ENCODE data around the gene MMP24OS.

MMP24OS gene

DNA sequence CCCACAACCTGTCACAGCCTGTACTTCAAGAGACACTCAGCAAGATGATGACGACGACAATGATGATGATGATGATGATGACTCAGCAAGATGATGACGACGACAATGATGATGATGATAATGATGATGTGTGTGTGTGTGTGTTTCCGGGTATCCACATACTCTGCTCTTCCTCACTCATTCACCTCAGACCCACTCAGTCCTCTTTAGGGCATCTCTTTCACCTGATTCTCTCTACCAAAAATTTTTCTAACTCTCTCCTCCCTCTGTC lies 7.8 kb upstream of the MMP24OS start:
- TF ChIP-seq, protein P1, sequence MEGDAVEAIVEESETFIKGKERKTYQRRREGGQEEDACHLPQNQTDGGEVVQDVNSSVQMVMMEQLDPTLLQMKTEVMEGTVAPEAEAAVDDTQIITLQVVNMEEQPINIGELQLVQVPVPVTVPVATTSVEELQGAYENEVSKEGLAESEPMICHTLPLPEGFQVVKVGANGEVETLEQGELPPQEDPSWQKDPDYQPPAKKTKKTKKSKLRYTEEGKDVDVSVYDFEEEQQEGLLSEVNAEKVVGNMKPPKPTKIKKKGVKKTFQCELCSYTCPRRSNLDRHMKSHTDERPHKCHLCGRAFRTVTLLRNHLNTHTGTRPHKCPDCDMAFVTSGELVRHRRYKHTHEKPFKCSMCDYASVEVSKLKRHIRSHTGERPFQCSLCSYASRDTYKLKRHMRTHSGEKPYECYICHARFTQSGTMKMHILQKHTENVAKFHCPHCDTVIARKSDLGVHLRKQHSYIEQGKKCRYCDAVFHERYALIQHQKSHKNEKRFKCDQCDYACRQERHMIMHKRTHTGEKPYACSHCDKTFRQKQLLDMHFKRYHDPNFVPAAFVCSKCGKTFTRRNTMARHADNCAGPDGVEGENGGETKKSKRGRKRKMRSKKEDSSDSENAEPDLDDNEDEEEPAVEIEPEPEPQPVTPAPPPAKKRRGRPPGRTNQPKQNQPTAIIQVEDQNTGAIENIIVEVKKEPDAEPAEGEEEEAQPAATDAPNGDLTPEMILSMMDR (IDR thresholded peaks at IDR 0.05), result no peak

DNA sequence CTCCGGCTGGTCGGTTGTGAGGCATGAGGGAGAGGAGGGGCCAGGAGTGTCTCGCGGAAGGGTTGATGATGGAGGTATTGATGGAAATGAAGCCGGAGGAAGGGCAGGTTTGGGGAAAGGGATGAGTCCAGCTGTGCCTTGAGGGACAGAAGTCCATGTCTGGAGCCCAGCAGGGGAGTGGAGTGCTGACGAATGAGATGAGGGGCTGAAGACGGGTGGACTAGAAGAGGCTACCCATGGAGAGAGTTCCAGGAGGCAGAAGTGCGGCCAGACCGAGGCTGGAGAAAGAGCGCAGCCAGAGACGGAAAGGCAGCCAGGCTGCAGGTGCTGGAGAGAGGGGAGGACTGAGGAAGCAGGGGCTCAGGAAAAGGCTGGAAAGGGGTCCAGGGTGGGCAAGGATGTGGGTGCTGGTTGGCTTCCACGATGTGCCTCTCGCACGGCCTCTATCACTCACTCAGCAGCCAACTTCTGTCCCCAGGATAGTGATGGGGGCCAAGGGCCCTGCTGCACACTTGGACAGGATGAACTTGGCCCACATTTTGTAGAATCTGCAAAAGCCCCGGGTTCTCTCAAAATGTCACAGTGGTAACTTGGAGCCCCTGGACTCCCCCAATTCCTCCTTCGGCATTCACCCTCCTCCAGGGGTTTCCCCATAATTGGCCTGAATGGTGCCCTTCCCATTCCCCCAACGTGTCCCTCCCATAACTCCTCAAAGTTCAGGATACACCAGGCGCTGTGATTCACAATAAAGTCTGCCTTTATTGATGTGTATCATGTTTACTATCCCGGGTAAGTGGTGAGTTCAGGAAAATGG lies 7.3 kb upstream of the MMP24OS start:
- TF ChIP-seq, protein P1 (IDR thresholded peaks at IDR 0.05), result no peak

DNA sequence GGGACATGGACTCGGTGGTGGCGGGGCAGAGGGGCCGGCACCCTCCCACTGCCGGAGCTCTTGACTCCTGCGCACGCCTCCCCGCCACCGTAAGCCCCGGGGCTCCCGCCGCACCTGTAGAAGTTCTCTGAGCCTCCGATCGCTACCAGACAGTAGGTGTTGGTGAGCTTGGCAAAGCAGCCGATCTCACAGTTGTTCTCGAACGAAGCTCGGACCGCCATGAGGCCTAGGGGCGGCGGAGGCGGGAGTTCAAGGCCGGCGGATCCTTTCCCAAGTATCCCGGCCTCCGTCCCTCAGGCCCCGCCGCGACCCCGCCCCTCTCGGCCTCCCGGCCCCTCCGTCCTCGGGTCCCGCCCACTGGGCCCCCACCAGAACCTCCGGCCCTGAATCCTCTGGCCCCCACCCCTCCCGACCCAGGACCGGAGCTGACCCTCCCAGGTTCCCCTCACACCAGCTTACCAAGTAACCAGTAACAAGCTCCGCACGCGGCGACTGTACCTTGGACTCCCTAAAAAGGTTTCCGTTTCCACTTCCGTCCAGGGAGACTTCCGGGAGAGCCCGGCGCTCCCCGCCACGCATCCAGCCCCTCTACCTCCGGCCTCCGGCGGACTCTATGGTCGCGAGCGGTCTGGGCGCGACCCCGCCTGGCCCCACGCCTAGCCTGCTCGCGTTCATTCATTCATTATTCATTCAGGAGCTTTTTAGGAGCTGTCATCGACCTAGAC lies 6.5 kb upstream of the MMP24OS start, which contains the start of gene EIF6:
Gene EIF6, minus strand, starts transcription at position 506 of the 725 bp plus-strand sequence. Its CDS starts 285 bp downstream, at position 221.
- TF ChIP-seq, protein P1 (IDR thresholded peaks at IDR 0.05), result no peak

DNA sequence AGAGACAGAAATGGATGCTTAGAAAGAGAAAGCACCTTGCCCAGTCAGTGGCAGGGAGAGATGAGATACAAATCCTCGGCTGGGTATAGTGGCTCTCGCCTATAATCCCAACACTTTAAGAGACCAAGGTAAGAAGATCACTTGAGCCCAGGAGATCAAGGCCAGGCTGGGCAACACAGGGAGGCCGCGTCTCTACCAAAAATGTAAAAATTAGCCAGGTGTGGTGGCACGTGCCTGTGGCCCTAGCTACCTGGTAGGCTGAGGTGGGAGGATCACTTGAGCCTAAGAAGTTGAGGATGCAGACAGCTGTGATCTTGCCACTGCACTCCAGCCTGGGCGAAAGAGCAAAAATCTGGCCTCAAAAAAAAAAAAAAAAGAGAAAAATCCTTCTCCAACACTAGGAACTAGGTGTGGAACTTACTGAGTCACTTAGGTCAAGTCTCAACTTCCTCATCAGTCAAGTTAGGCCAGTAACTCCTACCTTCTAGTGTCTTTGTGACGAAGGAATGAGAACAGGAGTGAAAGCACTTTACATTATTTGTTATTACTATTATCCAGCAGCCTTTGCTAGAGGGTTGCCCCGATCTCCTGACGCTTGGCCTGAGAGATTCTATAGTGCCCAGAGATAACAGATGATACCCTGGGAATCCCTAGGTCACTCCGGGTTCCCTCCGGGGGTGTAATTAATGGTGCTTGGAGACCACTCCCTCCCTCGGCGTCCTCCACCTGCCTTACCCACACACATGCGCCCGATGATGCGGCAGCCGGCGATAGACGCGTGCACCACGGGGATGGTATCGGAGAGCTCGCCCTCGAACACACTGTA lies 5.7 kb upstream of the MMP24OS start:
- TF ChIP-seq, protein P1 (IDR thresholded peaks at IDR 0.05), result no peak

DNA sequence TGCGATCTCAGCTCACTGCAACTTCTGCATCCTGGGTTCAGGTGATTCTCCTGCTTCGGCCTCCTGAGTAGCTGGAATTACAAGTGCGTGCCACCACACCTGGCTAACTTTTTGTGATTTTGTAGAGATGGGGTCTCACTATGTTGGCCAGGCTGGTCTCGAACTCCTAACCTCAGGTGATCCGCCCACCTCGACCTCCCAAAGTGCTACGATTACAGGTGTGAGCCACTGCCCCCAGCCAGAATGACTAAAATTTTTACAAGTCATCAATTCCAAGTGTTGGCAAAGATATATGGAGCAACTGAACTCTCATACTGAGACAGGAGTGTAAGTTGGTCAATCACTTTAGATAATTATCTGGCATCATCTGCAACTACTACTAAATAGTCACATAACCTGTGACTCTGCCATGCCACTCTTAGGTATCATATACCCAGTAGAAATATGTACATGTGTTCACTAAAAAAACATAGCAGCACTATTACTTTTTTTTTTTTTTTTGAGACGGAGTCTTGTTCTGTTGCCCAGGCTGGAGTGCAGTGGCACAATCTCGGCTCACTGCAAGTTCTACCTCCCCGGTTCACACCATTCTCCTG lies 3.7 kb upstream of the MMP24OS start:
- TF ChIP-seq, protein P1 (IDR thresholded peaks at IDR 0.05), result no peak

DNA sequence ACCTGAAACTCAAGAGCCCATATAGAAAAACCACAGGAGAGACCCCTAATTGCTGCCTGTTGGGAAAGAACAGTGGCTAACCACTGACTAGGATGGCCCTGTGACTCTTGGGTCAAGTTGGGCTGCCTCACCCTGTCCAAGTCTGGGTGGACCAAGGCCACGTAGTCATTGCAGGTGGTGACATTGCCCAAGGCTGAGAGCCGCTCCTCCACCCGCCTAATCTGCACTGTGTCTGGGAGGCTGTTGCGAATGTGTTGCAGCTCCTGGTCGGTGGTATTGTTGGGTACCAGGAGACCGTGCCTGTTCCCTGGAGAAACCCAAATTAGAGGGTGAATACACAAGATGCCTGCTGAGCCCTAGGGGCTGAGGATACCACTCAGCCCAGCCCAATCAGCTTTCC lies 2.6 kb upstream of the MMP24OS start:
- TF ChIP-seq, protein P1 (IDR thresholded peaks at IDR 0.05), result no peak

DNA sequence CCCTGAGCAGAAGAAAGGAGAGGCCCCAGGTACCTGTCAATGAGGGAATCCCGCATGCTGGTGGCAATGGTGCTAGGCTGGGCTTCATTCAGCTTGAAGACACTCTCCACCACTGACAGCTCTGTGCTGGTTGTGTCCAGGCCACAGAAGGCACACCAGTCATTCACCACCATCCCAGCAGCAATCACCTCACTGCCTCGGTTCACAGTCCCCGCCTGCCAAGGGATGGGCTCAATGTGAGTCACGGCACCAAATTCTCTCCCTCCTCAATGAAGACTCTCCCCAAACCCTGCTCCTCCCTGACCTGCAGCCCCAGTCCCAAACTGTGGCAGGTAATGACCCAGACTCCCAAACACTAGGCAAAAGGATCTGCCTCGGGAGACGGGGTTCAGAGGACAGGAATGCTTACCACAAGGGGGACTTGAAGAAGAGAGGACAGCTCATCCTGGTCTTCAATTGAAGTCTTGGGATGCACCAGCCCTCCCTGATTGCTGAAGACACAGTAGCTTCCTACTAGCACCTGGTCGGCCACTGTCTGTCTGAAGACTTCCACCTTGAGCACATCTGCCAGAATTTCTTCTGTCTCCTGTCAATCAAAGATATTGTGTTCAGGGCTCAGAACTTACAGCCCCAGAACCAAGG lies 1.7 kb upstream of the MMP24OS start:
- TF ChIP-seq, protein P1 (IDR thresholded peaks at IDR 0.05), result no peak

Measured in LNCAP (cell line).